ENCODE results near the gene PACSIN3.

- TF ChIP-seq CTCF (IDR thresholded peaks at IDR 0.05) = no peak
- TF ChIP-seq POLR2A (IDR thresholded peaks at IDR 0.05) = no peak
These were observed 36.5 kb upstream of the PACSIN3 start for GRCh38 chr11:47222696-47223095.

Measured in uterus (tissue), 2 donors.